K562 (cell line): Measurements from ENCODE around the gene PIK3C2G. TPM values are rescaled to one million over a fixed set of nuclear protein-coding genes. Genes with fewer than 3 reads are reported as not detected.

Experiments used
- ATAC-seq: fragments of 200-7000 bp; cut with Tn5 transposase; 3 replicates; pipeline ENCODE4 v1.9.1; 2020; ENCODE audit warnings: moderate library complexity
- BruUV-seq: library from RNA; stranded (reverse); fragments of 400-500 nt; replicated peaks from 2 replicates; lab custom pipeline; 2021; lab: Mats Ljungman, UMichigan
- CTCF ChIA-PET: fragments of 300-600 bp; formaldehyde crosslinking; extraction: SDS; loops from one replicate; lab custom pipeline; 2021; ENCODE audit warnings: low intra/inter-chr PET ratio; lab: Yijun Ruan, JAX
- POLR2A ChIA-PET: fragments of 300-600, 350-650 bp; sonication (Branson Sonifier 250); formaldehyde crosslinking; extraction: SDS; loops from one replicate; lab custom pipeline; 2021; ENCODE audit warnings: antibody characterized with exemption, inconsistent platforms; lab: Yijun Ruan, JAX
- DNase-seq, 4 experiments: peaks; one replicate each; pipeline versions ENCODE4 v3.0.0 to v3.0.0-alpha.2; 2011 to 2018; ENCODE audit warnings: low spot score in 3 of 4, mixed read lengths in 3 of 4; ENCODE audit errors: extremely low read depth in 1 of 4
- FAIRE-seq: peaks from 2 replicates; lab custom pipeline; 2011; peaks lifted over from hg19 to GRCh38; lab: Jason Lieb, UNC
- H2AFZ ChIP-seq: 2 replicates; pipeline ENCODE4 v1.6.0; 2011; ENCODE audit warnings: low read depth, low read length, control low read depth, inconsistent platforms
- H3K27ac ChIP-seq: fragments of 200-600 bp; 3 replicates; pipeline ENCODE4 v1.8.0; 2011; ENCODE audit warnings: low read depth, mild to moderate bottlenecking, control low read depth, inconsistent platforms, low read length, moderate library complexity, mixed read lengths; ENCODE audit errors: extremely low read depth
- H3K27me3 ChIP-seq, 2 experiments: fragments of 300-600 bp in 1 of 2; 2 replicates in 1 of 2; 3 replicates in 1 of 2; pipeline versions ENCODE4 v1.6.0 to v1.8.0; 2011; ENCODE audit warnings: inconsistent platforms in 2 of 2, low read length in 2 of 2, mild to moderate bottlenecking in 1 of 2, mixed read lengths in 1 of 2, moderate library complexity in 1 of 2; ENCODE audit not compliant: control insufficient read depth in 2 of 2, insufficient read depth in 2 of 2
- H3K36me3 ChIP-seq: fragments of 300-600 bp; 3 replicates; pipeline ENCODE4 v1.8.0; 2011; ENCODE audit warnings: mild to moderate bottlenecking, low read length, inconsistent platforms; ENCODE audit not compliant: control insufficient read depth, insufficient read depth
- H3K4me1 ChIP-seq, 2 experiments: fragments of 200-600 bp in 1 of 2; replicated peaks in 1 of 2; 2 replicates in 1 of 2; 3 replicates in 1 of 2; pipeline versions ENCODE4 v1.5.1 to v1.8.0; 2011; ENCODE audit warnings: inconsistent platforms in 2 of 2, low read length in 2 of 2, mild to moderate bottlenecking in 1 of 2, mixed read lengths in 1 of 2, moderate library complexity in 1 of 2; ENCODE audit not compliant: control insufficient read depth in 2 of 2, insufficient read depth in 2 of 2
- H3K4me2 ChIP-seq: 2 replicates; pipeline ENCODE4 v1.6.1; 2011; ENCODE audit warnings: low read length, control low read depth, inconsistent platforms, mixed read lengths; ENCODE audit not compliant: insufficient read depth
- H3K4me3 ChIP-seq: fragments of 200-600 bp; sonication (generic), shearing (Covaris generic); 2 replicates; pipeline ENCODE4 v1.5.1; 2016; ENCODE audit warnings: control low read depth, inconsistent platforms
- H3K79me2 ChIP-seq: fragments of 200-600 bp; 3 replicates; pipeline ENCODE4 v1.8.0; 2011; ENCODE audit warnings: low read length, inconsistent platforms; ENCODE audit not compliant: control insufficient read depth, insufficient read depth
- H3K9ac ChIP-seq, 2 experiments: 2 replicates each; pipeline versions ENCODE4 v1.6.0 to v1.6.1; 2011; ENCODE audit warnings: low read depth in 2 of 2, low read length in 2 of 2, control low read depth in 1 of 2, inconsistent platforms in 1 of 2, mild to moderate bottlenecking in 1 of 2, mixed read lengths in 1 of 2; ENCODE audit not compliant: insufficient read depth in 1 of 2
- H3K9me1 ChIP-seq: one replicate; pipeline ENCODE4 v1.6.0; 2011; ENCODE audit warnings: inconsistent platforms, mild to moderate bottlenecking, low read length, moderate library complexity; ENCODE audit not compliant: control insufficient read depth, insufficient read depth
- H3K9me3 ChIP-seq: replicated peaks from 2 replicates; pipeline ENCODE4 v1.5.1; 2011; ENCODE audit warnings: low read depth, low read length, inconsistent platforms; ENCODE audit not compliant: control insufficient read depth, insufficient read depth
- H4K20me1 ChIP-seq: replicated peaks from 2 replicates; pipeline ENCODE4 v1.6.1; 2011; ENCODE audit warnings: low read length, inconsistent platforms, mixed read lengths; ENCODE audit not compliant: control insufficient read depth, insufficient read depth
- BACH1 ChIP-seq: fragments of 200-800 bp; sonication (Bioruptor generic); IDR thresholded peaks from 2 replicates; pipeline ENCODE4 v1.6.1; 2016; ENCODE audit warnings: missing genetic modification characterization, missing compliant biosample characterization
- CHD4 ChIP-seq: fragments of 200-600 bp; sonication (generic); IDR thresholded peaks from 3 replicates; pipeline ENCODE4 v1.6.1; 2012; ENCODE audit warnings: low read depth, mild to moderate bottlenecking, mixed read lengths, low read length, inconsistent platforms; ENCODE audit not compliant: insufficient read depth, insufficient replicate concordance, poor library complexity, severe bottlenecking
- HCFC1 ChIP-seq: IDR thresholded peaks from 2 replicates; pipeline ENCODE4 v1.6.1; 2012; ENCODE audit warnings: low read depth, low read length, improper control_type of control experiment
- NBN ChIP-seq: fragments of 450-650 bp; IDR thresholded peaks from 2 replicates; pipeline ENCODE4 v1.6.1; 2016; ENCODE audit warnings: low read depth, mild to moderate bottlenecking
- RCOR1 ChIP-seq, 2 experiments: IDR thresholded peaks; 2 replicates each; pipeline ENCODE4 v1.6.1; 2012; ENCODE audit warnings: low read depth in 2 of 2, low read length in 2 of 2, borderline replicate concordance in 1 of 2, improper control_type of control experiment in 1 of 2
- ZKSCAN8 ChIP-seq: fragments of 200-800 bp; sonication (Bioruptor generic); IDR thresholded peaks from 2 replicates; pipeline ENCODE4 v1.6.1; 2016; ENCODE audit warnings: missing genetic modification characterization, missing compliant biosample characterization
- ZNF23 ChIP-seq: fragments of 250-450 bp; sonication (Bioruptor Pico); IDR thresholded peaks from 2 replicates; pipeline ENCODE4 v1.4.0; 2020; ENCODE audit warnings: mild to moderate bottlenecking
- ZNF232 ChIP-seq: sonication (generic); formaldehyde crosslinking; IDR thresholded peaks from 2 replicates; pipeline ENCODE4 v1.8.0; 2022; ENCODE audit warnings: mild to moderate bottlenecking, missing genetic modification reagents
- WGBS: fragments of 100-300 bp; shearing (Covaris generic); methylation state at CpG from one replicate; pipeline ENCODE4 v1.1.6; 2016; ENCODE audit warnings: low coverage, mixed read lengths; ENCODE audit not compliant: insufficient coverage; ENCODE audit errors: missing lambda C conversion rate; 5-methylcytosine and 5-hydroxymethylcytosine counted together
- in situ Hi-C: fragments of 300-500 bp; cut with MboI; formaldehyde crosslinking; loops from 4 replicates; pipeline ENCODE4 v1.15.0; 2018; ENCODE audit warnings: inconsistent platforms, mixed read lengths
- intact Hi-C: fragments of 100-400 bp; cut with micrococcal nuclease; formaldehyde crosslinking; loops from 2 replicates; pipeline ENCODE4 v1.14.2; 2022
- polyA plus RNA-seq, 8 experiments: library from polyadenylated mRNA; depleted of rRNA in 4 of 8; stranded (reverse) in 5 of 8; unstranded in 3 of 8; fragments of >200 nt; fragmentation: Nextera tagmentation in 2 of 8; fragmentation: Illumina TruSeq in 1 of 8; extraction: Ambion mirVana in 2 of 8; extraction: Trizol in 1 of 8; gene quantifications; 2 replicates each; pipeline versions ENCODE4 v1.2.1 to v1.2.3, GENCODE V29; 2011 to 2014; ENCODE audit warnings: inconsistent platforms in 1 of 8, missing spikeins in 1 of 8
- total RNA-seq, 7 experiments: library from RNA; depleted of rRNA in 6 of 7; stranded (reverse); fragments of >200 nt in 6 of 7; fragmentation: Illumina TruSeq in 2 of 7; extraction: Trizol in 2 of 7; gene quantifications; 2 replicates each; pipeline versions ENCODE4 v1.2.1 to v1.2.3, GENCODE V29; 2011 to 2021; ENCODE audit warnings: low replicate concordance in 1 of 7

The PIK3C2G gene
- total and polyA plus RNA-seq, 9 of the 15 experiments (the other 6 are each of a cell fraction or from before 2014, with no cell fraction given) = not detected

GRCh38 chr12:18684430-18684829, 423.1 kb downstream of the PIK3C2G start:
- H4K20me1 ChIP-seq = no peaks in the 10 kb centered on the region
- H3K4me1 ChIP-seq = peaks cover 0 to 8% of the 10 kb centered on the region in 2 experiments; a peak in 2 of 5 replicates
- ChIA-PET CTCF (no interaction called here), POLR2A (no interaction called here)
- H3K79me2 ChIP-seq = no peaks in the 10 kb centered on the region
- H3K9ac ChIP-seq = no peak overlapping the region
- BruUV-seq = no TSS peak
- no peaks in the 10 kb centered on the region for H3K27me3 ChIP-seq
- ATAC-seq (no peak), DNase-seq (no peak), FAIRE-seq (no peak)
- no peak overlapping the region for H2AFZ ChIP-seq
- WGBS = 0% methylated on average over 1 of the region's 1 CpG
- intact Hi-C loops = no loop called here
- no peaks in the 10 kb centered on the region for H3K9me3 ChIP-seq
- H3K9me1 ChIP-seq = no peaks in the 10 kb centered on the region
- no peak for TF ChIP-seq HCFC1
- no peak for TF ChIP-seq ZKSCAN8 (CRISPR knock-in tag)
- no peak for TF ChIP-seq ZNF232 (CRISPR knock-in tag)
- no peak for TF ChIP-seq ZNF23 (CRISPR knock-in tag)
- TF ChIP-seq BACH1 (tag) = no peak
- no peak for TF ChIP-seq NBN
- no peak for TF ChIP-seq RCOR1 (IDR thresholded peaks at IDR 0.05; ENCODE audit: borderline replicate concordance in 1 of 2, low read depth in 2 of 2, low read length in 2 of 2)
- TF ChIP-seq CHD4 = no peak
- no peak overlapping the region for H3K4me3 ChIP-seq
- H3K36me3 ChIP-seq = no peaks in the 10 kb centered on the region
- in situ Hi-C loops = no loop called here
- H3K27ac ChIP-seq = no peak overlapping the region
- no peak overlapping the region for H3K4me2 ChIP-seq
